ENCODE results near the gene MED12L.
A peak's percentile ranks its signal among the peaks of the same experiment; 100 is the strongest.

MED12L gene

GRCh38 chr3:151265866-151266265 is 180.4 kb downstream of the MED12L start:
- peak; percentile 15 for DNase-seq

GRCh38 chr3:151267066-151267465 is 181.6 kb downstream of the MED12L start:
- DNase-seq: no peak

- no peak for DNase-seq
These were observed 183.1 kb downstream of the MED12L start for GRCh38 chr3:151268267-151269235.

- DNase-seq: no peak
These were observed 184.2 kb downstream of the MED12L start for GRCh38 chr3:151269631-151270030.

GRCh38 chr3:151275091-151275490 is 189.6 kb downstream of the MED12L start:
- no peak for DNase-seq

- no peak for DNase-seq
These were observed 190.7 kb downstream of the MED12L start for GRCh38 chr3:151276038-151276686.

GRCh38 chr3:151276687-151277042 is 191.2 kb downstream of the MED12L start:
- no peak for DNase-seq

- DNase-seq: no peak
These were observed 192.8 kb downstream of the MED12L start, which contains the start of gene P2RY14 for GRCh38 chr3:151278230-151278629. P2RY14 (minus strand) TSS chr3:151278542; CDS start chr3:151214316, 64,226 bp downstream.

- DNase-seq: no peak
These were observed 196.3 kb downstream of the MED12L start for GRCh38 chr3:151281671-151282324.

GRCh38 chr3:151282921-151283320 is 197.5 kb downstream of the MED12L start:
- DNase-seq: peak; percentile 33

GRCh38 chr3:151283387-151283786 is 197.9 kb downstream of the MED12L start:
- no peak for DNase-seq

- DNase-seq: no peak
These were observed 198.5 kb downstream of the MED12L start for GRCh38 chr3:151283907-151284461.

- no peak for DNase-seq
These were observed 200.5 kb downstream of the MED12L start for GRCh38 chr3:151285940-151286339.

- DNase-seq: no peak
These were observed 204.0 kb downstream of the MED12L start for GRCh38 chr3:151289445-151289844.

GRCh38 chr3:151290673-151291072 is 205.2 kb downstream of the MED12L start:
- no peak for DNase-seq

- no peak for DNase-seq
These were observed 207.7 kb downstream of the MED12L start for GRCh38 chr3:151293127-151293526.

- no peak for DNase-seq
These were observed 210.8 kb downstream of the MED12L start for GRCh38 chr3:151296226-151296625.

- no peak for DNase-seq
These were observed 212.0 kb downstream of the MED12L start for GRCh38 chr3:151297429-151297828.

- DNase-seq: no peak
These were observed 213.5 kb downstream of the MED12L start for GRCh38 chr3:151299006-151299405.

- no peak for DNase-seq
These were observed 215.1 kb downstream of the MED12L start for GRCh38 chr3:151300539-151300938.

GRCh38 chr3:151301787-151302186 is 216.3 kb downstream of the MED12L start:
- no peak for DNase-seq

- no peak for DNase-seq
These were observed 218.3 kb downstream of the MED12L start for GRCh38 chr3:151303751-151304150.

Measured in retina (tissue), 1 donor.